Measurements from ENCODE around the gene MRPL20. TPM values are rescaled to one million over a fixed set of nuclear protein-coding genes. Genes with fewer than 3 reads are reported as not detected.
"Not testable (repeated sequence)": the region's sequence is repeated elsewhere in the genome, so short reads cannot be mapped to it uniquely, and the experiment has no call there.

The MRPL20 gene
- total and polyA plus RNA-seq, 12 donors, result 98.9 to 276 (median 158) TPM

DNA sequence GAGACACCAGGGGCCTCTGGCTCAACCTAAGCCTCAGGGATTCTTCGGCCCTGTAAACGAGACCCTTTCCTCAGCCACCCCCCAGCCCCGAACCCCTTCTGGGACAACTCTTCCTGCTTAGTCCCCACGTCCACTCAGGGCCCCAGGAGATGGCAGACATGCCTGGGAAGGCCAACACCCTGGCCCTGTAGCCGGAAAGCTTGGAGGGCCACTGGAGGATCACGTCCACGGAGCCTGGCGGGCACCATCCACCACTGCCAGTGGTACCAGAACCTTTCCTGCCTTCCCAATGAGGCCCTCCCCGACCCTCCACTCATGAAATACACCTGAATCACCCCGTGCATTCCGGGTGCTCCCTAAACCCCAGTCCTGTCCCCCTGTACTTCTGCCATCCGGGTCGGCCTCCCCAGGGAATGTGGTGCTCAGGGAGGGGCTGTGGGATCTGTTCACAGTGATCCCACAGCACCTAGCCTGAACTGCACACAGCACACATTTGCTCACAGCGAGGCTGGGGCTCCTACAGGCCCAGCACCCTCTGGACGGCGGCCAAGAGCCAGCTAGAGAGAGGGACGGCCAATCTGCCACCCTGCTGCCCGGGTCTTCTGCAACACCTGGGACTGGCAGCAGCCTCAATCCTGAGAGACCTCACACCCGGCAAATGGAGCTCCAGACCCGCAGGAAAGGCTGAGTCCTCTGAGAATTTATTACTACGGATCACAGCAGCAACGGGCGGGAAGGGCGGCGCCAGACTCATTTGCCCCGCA is 33.9 kb downstream of the MRPL20 start:
- TF ChIP-seq, protein P1, sequence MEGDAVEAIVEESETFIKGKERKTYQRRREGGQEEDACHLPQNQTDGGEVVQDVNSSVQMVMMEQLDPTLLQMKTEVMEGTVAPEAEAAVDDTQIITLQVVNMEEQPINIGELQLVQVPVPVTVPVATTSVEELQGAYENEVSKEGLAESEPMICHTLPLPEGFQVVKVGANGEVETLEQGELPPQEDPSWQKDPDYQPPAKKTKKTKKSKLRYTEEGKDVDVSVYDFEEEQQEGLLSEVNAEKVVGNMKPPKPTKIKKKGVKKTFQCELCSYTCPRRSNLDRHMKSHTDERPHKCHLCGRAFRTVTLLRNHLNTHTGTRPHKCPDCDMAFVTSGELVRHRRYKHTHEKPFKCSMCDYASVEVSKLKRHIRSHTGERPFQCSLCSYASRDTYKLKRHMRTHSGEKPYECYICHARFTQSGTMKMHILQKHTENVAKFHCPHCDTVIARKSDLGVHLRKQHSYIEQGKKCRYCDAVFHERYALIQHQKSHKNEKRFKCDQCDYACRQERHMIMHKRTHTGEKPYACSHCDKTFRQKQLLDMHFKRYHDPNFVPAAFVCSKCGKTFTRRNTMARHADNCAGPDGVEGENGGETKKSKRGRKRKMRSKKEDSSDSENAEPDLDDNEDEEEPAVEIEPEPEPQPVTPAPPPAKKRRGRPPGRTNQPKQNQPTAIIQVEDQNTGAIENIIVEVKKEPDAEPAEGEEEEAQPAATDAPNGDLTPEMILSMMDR (IDR thresholded peaks at IDR 0.05), result no peak
- no peak for TF ChIP-seq POLR2A (IDR thresholded peaks at IDR 0.05)
- peak in 1 of 7 donors; percentile 36 for DNase-seq
- Histone ChIP-seq H3K4me3 (no peak overlapping the region), H3K4me1 (replicated peaks in 1 of 2) (peaks cover 7 to 31% of the 10 kb centered on the region in 2 donors), H3K27me3 (no peaks in the 10 kb centered on the region), H3K36me3 (replicated peaks in 1 of 2) (peaks cover 0 to 10% of the 10 kb centered on the region in 2 donors), H3K27ac (no peak overlapping the region), H3K9me3 (replicated peaks in 1 of 3) (no peaks in the 10 kb centered on the region)
- intact Hi-C loops (cut with DNase I), result no loop called here
- 85 to 91% (median 86%) methylated on average over 12 to 26 of the region's 26 CpGs for WGBS, 4 donors

DNA sequence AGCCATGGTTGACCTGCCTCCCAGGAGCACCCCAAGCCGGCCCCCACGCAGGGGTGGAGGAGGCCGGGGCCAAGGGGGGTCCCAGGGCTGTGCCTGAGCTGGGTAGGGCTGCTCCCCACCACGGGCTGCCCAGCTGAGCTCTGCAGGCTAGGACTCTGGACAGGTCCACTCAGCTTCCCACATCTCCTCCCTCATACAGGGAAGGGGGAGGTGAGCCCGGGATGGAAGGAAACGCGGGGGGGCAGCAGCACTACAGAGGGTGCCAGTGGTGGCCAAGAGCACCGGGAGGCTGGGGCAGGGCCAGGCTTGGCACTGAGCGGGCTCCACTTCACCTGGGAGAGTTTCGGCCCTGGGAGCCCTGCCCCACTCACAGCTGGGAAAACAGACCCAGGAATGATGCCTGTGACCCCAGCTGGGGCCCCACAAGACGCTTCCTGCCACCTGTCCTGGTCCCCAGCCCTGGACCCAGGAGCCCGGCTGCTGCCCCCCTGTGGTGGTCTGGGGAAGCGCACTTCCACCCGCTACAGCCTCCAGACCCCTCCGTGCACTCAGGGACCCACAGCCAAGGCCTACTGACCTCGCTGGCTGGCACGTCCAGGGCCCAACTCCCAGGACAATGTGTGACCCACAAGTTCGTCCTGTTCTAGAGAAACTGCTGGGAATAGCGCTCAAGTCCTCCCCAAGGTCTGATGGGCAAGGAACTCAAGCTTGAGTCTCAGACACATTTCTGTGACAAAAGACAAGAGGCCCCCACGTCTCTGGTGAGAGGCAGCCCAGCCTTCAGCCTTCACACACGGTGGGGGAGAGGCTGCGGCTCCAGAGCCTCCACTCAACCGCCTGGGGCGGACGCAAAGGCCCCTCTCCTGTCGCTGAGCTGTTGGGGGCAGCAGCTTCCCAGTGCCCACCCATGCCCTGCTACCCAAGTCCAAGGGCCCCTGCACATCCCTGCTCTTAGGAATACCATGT is 35.1 kb downstream of the MRPL20 start:
- H3K9me3 ChIP-seq (replicated peaks in 1 of 3), result no peaks in the 10 kb centered on the region
- H3K27me3 ChIP-seq, result no peaks in the 10 kb centered on the region
- peaks cover 7 to 31% of the 10 kb centered on the region in 2 donors for H3K4me1 ChIP-seq (replicated peaks in 1 of 2)
- no peak overlapping the region for H3K4me3 ChIP-seq
- WGBS, 4 donors, result 29 to 49% (median 29%) methylated on average over 19 to 26 of the region's 26 CpGs; no CpG with 5 or more reads in 1 of the 4 donors
- TF ChIP-seq POLR2A (IDR thresholded peaks at IDR 0.05), result no peak
- TF ChIP-seq, protein P1 (IDR thresholded peaks at IDR 0.05), result peak; percentile 73 to 96 (median 81)
- peak overlapping the region in 1 of 5 donors; percentile 34 for H3K27ac ChIP-seq
- peaks cover 0 to 10% of the 10 kb centered on the region in 2 donors for H3K36me3 ChIP-seq (replicated peaks in 1 of 2)
- peak; percentile 57 to 81 (median 68) for DNase-seq
- intact Hi-C loops (cut with DNase I), result no loop called here

DNA sequence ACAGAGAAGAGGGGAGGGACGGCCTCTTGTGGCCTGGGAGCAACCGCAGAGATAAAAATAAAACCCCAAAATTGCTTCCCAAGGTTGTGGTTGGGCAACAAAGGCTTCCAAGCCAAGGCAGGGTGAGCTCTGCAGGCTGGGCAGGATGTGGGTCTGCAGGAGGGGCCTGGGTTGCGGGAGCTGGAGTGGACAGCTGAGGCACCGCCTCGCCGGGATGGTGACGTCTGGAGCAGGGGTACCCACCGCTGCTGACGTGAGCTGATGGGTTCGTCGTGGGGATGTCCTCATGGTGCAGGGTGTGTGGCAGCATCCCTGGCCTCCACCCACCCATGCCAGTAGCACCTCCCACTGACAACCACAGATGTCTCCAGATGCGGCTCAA is 35.7 kb downstream of the MRPL20 start:
- peaks cover 0 to 10% of the 10 kb centered on the region in 2 donors for H3K36me3 ChIP-seq (replicated peaks in 1 of 2)
- H3K4me3 ChIP-seq, result no peak overlapping the region
- DNase-seq, result no peak
- WGBS, 4 donors, result 32 to 58% (median 53%) methylated on average over 9 to 12 of the region's 12 CpGs
- TF ChIP-seq, protein P1 (IDR thresholded peaks at IDR 0.05), result no peak
- no peak for TF ChIP-seq POLR2A (IDR thresholded peaks at IDR 0.05)
- H3K9me3 ChIP-seq (replicated peaks in 1 of 3), result no peaks in the 10 kb centered on the region
- no peaks in the 10 kb centered on the region for H3K27me3 ChIP-seq
- peak overlapping the region in 1 of 5 donors; percentile 34 for H3K27ac ChIP-seq
- H3K4me1 ChIP-seq (replicated peaks in 1 of 2), result peaks cover 7 to 31% of the 10 kb centered on the region in 2 donors
- intact Hi-C loops (cut with DNase I), result no loop called here

DNA sequence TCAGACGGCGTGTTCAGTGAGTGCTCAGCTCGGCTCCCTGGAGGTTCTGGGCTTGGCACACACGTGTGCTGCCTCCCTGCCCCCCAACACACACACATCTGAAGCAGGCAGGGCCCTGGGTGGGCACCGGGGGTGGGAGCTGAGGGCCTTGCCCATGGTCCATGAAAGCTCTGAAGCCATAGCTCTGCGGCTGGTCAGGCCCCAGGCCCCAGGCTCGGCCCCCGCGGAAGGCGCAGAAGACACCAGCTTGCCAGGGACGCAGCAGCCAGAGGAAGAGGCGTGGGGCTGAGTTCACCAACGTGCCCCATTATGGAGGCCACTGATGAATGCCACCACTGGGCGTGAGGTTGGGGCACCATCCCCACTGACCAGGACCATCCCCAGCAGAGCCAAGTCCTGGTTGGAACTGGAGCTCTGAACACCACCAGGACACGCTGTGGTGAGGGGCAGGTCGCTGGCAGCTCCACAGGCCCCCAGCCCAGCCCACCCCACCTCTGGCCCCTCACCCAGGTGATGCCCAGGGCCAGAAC is 36.3 kb downstream of the MRPL20 start:
- no peak for TF ChIP-seq POLR2A (IDR thresholded peaks at IDR 0.05)
- TF ChIP-seq, protein P1 (IDR thresholded peaks at IDR 0.05), result no peak
- Histone ChIP-seq H3K27me3 (no peaks in the 10 kb centered on the region), H3K36me3 (replicated peaks in 1 of 2) (peaks cover 0 to 10% of the 10 kb centered on the region in 2 donors), H3K27ac (no peak overlapping the region), H3K4me1 (replicated peaks in 1 of 2) (peaks cover 7 to 28% of the 10 kb centered on the region in 2 donors), H3K4me3 (no peak overlapping the region), H3K9me3 (replicated peaks in 1 of 3) (no peaks in the 10 kb centered on the region)
- DNase-seq, result no peak
- intact Hi-C loops (cut with DNase I), result no loop called here
- 72 to 81% (median 76%) methylated on average over 4 to 16 of the region's 16 CpGs for WGBS, 4 donors

DNA sequence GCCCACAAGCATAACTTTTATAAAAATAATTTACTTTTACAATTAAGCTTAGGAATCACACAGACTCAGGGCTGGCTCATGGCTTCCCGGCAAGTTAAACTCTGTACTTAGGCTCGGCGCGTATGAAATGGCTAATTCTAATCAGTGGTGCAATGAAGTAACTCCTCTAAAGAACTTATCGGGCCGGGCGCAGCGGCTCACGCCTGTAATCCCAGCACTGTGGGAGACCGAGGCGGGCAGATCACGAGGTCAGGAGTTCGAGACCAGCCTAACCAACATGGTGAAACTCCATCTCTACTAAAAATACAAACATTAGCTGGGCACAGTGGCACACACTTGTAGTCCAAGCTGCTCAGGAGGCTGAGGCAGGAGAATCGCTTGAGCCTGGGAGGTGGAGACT is 37.0 kb downstream of the MRPL20 start:
- DNase-seq; H3K27ac ChIP-seq; H3K4me3 ChIP-seq; intact Hi-C loops (cut with DNase I); H3K27me3 ChIP-seq; H3K9me3 ChIP-seq (replicated peaks in 1 of 3); H3K36me3 ChIP-seq (replicated peaks in 1 of 2): not testable (repeated sequence)
- WGBS, 4 donors, result 85 to 90% (median 88%) methylated on average over 14 of the region's 14 CpGs
- H3K4me1 ChIP-seq (replicated peaks in 1 of 2), result peaks cover 7 to 25% of the 10 kb centered on the region in 2 donors
